HUES6 (cell line): ENCODE measurements around the gene NLRC3.

Experiments used
- H3K27ac ChIP-seq: 2 replicates; pipeline ENCODE4 v1.7.0; 2013; ENCODE audit warnings: low read depth, mild to moderate bottlenecking, low read length, inconsistent platforms
- H3K27me3 ChIP-seq: 2 replicates; pipeline ENCODE4 v1.6.1; 2013; ENCODE audit warnings: low read length; ENCODE audit not compliant: control insufficient read depth, insufficient read depth
- H3K36me3 ChIP-seq: 2 replicates; pipeline ENCODE4 v1.6.1; 2013; ENCODE audit warnings: low read length; ENCODE audit not compliant: control insufficient read depth, insufficient read depth
- H3K4me1 ChIP-seq: 2 replicates; pipeline ENCODE4 v1.6.1; 2013; ENCODE audit warnings: low read length; ENCODE audit not compliant: control insufficient read depth, insufficient read depth
- H3K4me3 ChIP-seq: 2 replicates; pipeline ENCODE4 v1.5.1; 2013; ENCODE audit warnings: low read depth, low read length
- H3K9ac ChIP-seq: one replicate; pipeline ENCODE4 v1.6.1; 2013; ENCODE audit warnings: mild to moderate bottlenecking, low read length
- H3K9me3 ChIP-seq: 2 replicates; pipeline ENCODE4 v1.6.1; 2013; ENCODE audit warnings: low read depth, low read length; ENCODE audit not compliant: control insufficient read depth, insufficient read depth

Gene NLRC3

DNA sequence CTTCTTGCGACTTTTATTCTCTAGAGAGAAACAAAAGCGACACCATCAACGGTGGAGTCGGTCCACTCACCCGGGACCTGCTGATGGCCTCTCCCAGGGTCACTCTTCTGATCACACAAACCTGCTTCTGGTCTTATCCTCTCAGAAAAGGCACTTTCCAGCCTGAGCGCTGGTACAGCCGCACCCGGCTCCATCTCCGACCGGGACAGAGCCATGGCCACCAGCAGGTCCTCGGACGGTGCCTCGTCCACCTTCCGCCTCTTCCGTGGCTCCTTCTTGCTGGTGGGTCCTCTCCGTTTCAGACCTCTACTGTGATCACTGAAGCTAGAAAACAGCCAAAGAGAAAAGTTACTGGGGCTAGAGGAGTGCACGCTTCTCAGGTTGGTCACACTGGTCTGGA lies 20.5 kb upstream of the NLRC3 start:
- H3K36me3 ChIP-seq = peaks cover 83% of the 10 kb centered on the region
- no peak overlapping the region for H3K9ac ChIP-seq
- no peak overlapping the region for H3K4me3 ChIP-seq
- H3K27me3 ChIP-seq = no peaks in the 10 kb centered on the region
- H3K27ac ChIP-seq = no peak overlapping the region
- no peaks in the 10 kb centered on the region for H3K4me1 ChIP-seq
- peaks cover 27% of the 10 kb centered on the region for H3K9me3 ChIP-seq

DNA sequence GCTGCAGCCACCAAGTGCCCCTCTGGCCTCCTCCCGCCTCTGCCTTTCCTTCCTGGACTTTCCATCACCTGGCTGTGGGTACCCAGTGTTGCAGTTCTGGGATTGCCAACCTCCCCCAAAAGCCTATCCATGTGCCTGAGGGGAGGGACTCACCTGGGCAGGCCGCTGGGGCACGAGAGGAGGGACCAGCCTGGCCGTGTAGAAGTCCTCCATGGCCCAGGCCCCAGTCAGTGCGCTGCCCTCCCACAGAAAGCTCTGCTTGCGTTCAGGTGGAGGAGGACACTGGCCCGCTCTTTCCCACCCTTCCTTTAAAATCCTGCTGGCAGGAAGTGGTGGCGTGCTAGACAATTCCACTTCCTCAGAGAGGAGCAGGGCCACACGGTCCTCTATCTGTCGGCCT lies 20.0 kb upstream of the NLRC3 start:
- peaks cover 27% of the 10 kb centered on the region for H3K9me3 ChIP-seq
- H3K4me3 ChIP-seq = no peak overlapping the region
- H3K27ac ChIP-seq = no peak overlapping the region
- no peaks in the 10 kb centered on the region for H3K27me3 ChIP-seq
- H3K4me1 ChIP-seq = no peaks in the 10 kb centered on the region
- peaks cover 83% of the 10 kb centered on the region for H3K36me3 ChIP-seq
- no peak overlapping the region for H3K9ac ChIP-seq

GRCh38 chr16:3596101-3596861 lies 19.1 kb upstream of the NLRC3 start:
- no peak overlapping the region for H3K4me3 ChIP-seq
- peaks cover 24% of the 10 kb centered on the region for H3K9me3 ChIP-seq
- no peaks in the 10 kb centered on the region for H3K4me1 ChIP-seq
- H3K36me3 ChIP-seq = peaks cover 78% of the 10 kb centered on the region
- no peak overlapping the region for H3K9ac ChIP-seq
- no peaks in the 10 kb centered on the region for H3K27me3 ChIP-seq
- H3K27ac ChIP-seq = no peak overlapping the region

DNA sequence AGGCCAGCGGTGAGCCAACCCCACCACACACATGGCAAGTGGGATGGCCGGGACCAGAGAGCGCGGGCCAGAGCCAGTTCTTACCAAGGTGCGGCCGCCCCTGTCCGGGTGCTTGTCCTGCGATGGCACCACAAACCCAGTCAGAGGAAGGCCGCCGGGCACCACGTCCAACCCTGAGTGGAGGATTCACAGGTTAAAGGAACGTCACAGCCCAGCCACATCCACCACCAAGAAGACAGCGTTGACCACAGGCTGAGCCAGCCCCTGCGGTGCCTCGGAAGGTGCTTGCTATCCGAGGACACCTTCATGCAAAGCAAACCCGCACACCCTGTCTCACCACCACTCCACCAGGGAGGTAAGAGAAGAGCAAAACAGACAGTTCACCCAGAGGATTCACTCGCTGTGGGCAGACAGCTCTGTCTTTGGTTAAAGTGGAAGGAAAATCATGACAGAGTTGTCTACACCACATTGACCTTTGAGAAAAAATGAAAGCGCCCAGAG lies 18.4 kb upstream of the NLRC3 start:
- H3K4me3 ChIP-seq = no peak overlapping the region
- H3K27ac ChIP-seq = no peak overlapping the region
- no peaks in the 10 kb centered on the region for H3K4me1 ChIP-seq
- H3K27me3 ChIP-seq = no peaks in the 10 kb centered on the region
- no peak overlapping the region for H3K9ac ChIP-seq
- H3K9me3 ChIP-seq = peaks cover 17% of the 10 kb centered on the region
- peaks cover 77% of the 10 kb centered on the region for H3K36me3 ChIP-seq

- H3K4me1 ChIP-seq = no peaks in the 10 kb centered on the region
- no peak overlapping the region for H3K4me3 ChIP-seq
- no peak overlapping the region for H3K9ac ChIP-seq
- H3K36me3 ChIP-seq = peaks cover 78% of the 10 kb centered on the region
- no peaks in the 10 kb centered on the region for H3K27me3 ChIP-seq
- no peak overlapping the region for H3K27ac ChIP-seq
- H3K9me3 ChIP-seq = peaks cover 13% of the 10 kb centered on the region
Measured at GRCh38 chr16:3595110-3595486, 17.9 kb upstream of the NLRC3 start.

GRCh38 chr16:3594316-3595109 lies 17.3 kb upstream of the NLRC3 start:
- H3K4me1 ChIP-seq = peaks cover 4% of the 10 kb centered on the region; the same call in 1 of the 2 replicates
- H3K9me3 ChIP-seq = peaks cover 7% of the 10 kb centered on the region
- no peak overlapping the region for H3K4me3 ChIP-seq
- no peak overlapping the region for H3K27ac ChIP-seq
- H3K36me3 ChIP-seq = peaks cover 77% of the 10 kb centered on the region
- H3K27me3 ChIP-seq = no peaks in the 10 kb centered on the region
- H3K9ac ChIP-seq = no peak overlapping the region

- Histone ChIP-seq H3K4me1 (peaks cover 9% of the 10 kb centered on the region; the same call in 1 of the 2 replicates), H3K27ac (no peak overlapping the region), H3K9me3 (no peaks in the 10 kb centered on the region), H3K27me3 (no peaks in the 10 kb centered on the region), H3K4me3 (no peak overlapping the region), H3K36me3 (peaks cover 65% of the 10 kb centered on the region), H3K9ac (no peak overlapping the region)
Measured at GRCh38 chr16:3592559-3592958, 15.4 kb upstream of the NLRC3 start.

DNA sequence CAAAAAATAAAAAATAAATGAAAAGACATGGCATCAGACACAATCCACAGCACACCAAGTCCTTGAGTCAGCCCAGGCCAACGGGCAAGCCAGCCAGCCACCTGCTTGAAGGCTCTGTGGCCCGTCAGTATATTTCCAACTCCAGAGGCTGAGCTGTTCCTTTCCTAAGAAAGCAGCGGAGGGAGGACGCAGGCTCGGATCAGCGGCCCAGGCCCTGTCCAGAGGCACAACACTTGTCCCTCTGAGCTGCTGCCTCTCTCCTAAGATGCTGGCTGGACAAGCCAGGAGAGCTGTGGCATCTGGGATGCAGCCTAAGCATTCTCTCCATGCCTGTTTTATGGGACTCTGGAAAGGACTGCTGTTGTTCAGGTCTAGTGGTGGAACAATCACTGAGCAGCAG lies 14.8 kb upstream of the NLRC3 start:
- H3K27ac ChIP-seq = no peak overlapping the region
- peaks cover 12% of the 10 kb centered on the region; the same call in 1 of the 2 replicates for H3K4me1 ChIP-seq
- H3K27me3 ChIP-seq = no peaks in the 10 kb centered on the region
- H3K36me3 ChIP-seq = peaks cover 60% of the 10 kb centered on the region
- no peak overlapping the region for H3K9ac ChIP-seq
- no peaks in the 10 kb centered on the region for H3K9me3 ChIP-seq
- H3K4me3 ChIP-seq = no peak overlapping the region

DNA sequence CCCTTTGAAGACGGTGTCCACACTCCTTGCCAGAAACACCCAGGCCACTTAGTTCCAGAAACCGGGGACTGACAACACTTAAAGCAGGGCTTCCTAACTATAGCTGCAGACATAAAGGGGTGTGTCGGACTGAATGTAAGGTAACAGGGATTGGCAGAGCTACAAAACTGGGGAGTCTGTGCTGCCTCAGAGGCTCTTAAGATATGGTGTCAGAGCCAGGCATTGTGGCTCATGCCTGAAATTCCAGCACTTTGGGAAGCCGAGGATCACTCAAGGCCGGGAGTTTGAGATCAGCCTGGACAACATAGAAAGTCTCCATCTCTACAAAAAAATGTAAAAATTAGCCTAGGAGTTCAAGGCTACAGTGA lies 14.2 kb upstream of the NLRC3 start:
- H3K4me3 ChIP-seq = no peak overlapping the region
- peaks cover 12% of the 10 kb centered on the region; the same call in 1 of the 2 replicates for H3K4me1 ChIP-seq
- H3K36me3 ChIP-seq = peaks cover 58% of the 10 kb centered on the region
- no peak overlapping the region for H3K9ac ChIP-seq
- H3K27me3 ChIP-seq = no peaks in the 10 kb centered on the region
- H3K27ac ChIP-seq = no peak overlapping the region
- no peaks in the 10 kb centered on the region for H3K9me3 ChIP-seq

GRCh38 chr16:3590736-3591435 lies 13.7 kb upstream of the NLRC3 start:
- H3K27ac ChIP-seq = no peak overlapping the region
- no peak overlapping the region for H3K9ac ChIP-seq
- no peak overlapping the region for H3K4me3 ChIP-seq
- H3K27me3 ChIP-seq = no peaks in the 10 kb centered on the region
- peaks cover 12% of the 10 kb centered on the region; the same call in 1 of the 2 replicates for H3K4me1 ChIP-seq
- H3K36me3 ChIP-seq = peaks cover 52% of the 10 kb centered on the region
- no peaks in the 10 kb centered on the region for H3K9me3 ChIP-seq
